ENCODE data around the gene PHOSPHO2. TPM values are rescaled to one million over a fixed set of nuclear protein-coding genes. Genes with fewer than 3 reads are reported as not detected.
"Not testable (repeated sequence)": the region's sequence is repeated elsewhere in the genome, so short reads cannot be mapped to it uniquely, and the experiment has no call there.

The PHOSPHO2 gene
- total and polyA plus RNA-seq, 4 experiments from 2014 or later = 2.9 to 7.4 (median 7.2) TPM

DNA sequence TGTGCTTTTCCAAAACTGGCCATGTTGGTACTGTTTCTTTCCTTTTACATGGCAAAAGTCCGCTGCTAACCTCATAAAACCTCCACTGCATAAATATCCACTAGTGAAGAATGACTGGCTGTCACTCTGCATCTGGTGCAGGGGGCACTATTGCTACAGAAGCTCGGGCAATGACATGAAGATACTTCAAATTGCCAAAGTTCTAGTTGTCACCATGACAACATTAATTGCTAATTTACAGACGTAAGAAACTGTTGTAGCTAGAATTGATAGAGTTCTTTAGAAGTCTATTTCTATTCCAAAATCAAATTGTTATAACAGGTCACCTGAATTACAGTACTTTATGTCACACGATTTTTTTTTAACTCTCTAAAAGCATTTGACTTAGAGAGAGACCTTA lies 909 bp upstream of the PHOSPHO2 start:
- Mint-ChIP-seq H3K36me3 (peaks cover 11 to 20% of the 10 kb centered on the region in 2 donors), H3K4me3 (peak overlapping the region; percentile 88 to 96 (median 92)), H3K27me3 (peaks cover 7 to 8% of the 10 kb centered on the region in 2 donors), H3K27ac (peak overlapping the region; percentile 93 to 100 (median 99)), H3K4me1 (peaks cover 12 to 21% (median 16%) of the 10 kb centered on the region in 4 donors), H3K9me3 (peaks cover 5 to 24% (median 17%) of the 10 kb centered on the region in 8 donors)
- CTCF ChIA-PET (ENCODE audit: partially characterized antibody) = interaction anchor here (0.6 to 0.9 kb wide), 2 partner anchors 30 to 131 kb away, joined by 3 read pairs; partner anchors contain the start of gene METTL5
- POLR2A ChIA-PET (ENCODE audit: partially characterized antibody) = interaction anchor here (0.9 to 2.8 kb wide), 4 partner anchors 105 to 170 kb away, joined by 3 to 10 read pairs (median 6); partner anchors contain the start of genes PPIG and SSB
- no peaks in the 10 kb centered on the region for H3K9me3 ChIP-seq (ENCODE audit: control insufficient read depth in 1 of 2, low read length in 2 of 2)
- H3K4me1 ChIP-seq (ENCODE audit: insufficient read depth, low read length) = peaks cover 15% of the 10 kb centered on the region
- intact Hi-C loops (cut with micrococcal nuclease) = loop anchor here (10.0 kb wide), 1 partner anchor 1241 kb away; no protein-coding TSS in a partner anchor
- H3K27me3 ChIP-seq (ENCODE audit: insufficient read depth, low read length) = no peaks in the 10 kb centered on the region
- H3K36me3 ChIP-seq (ENCODE audit: insufficient read depth, low read length) = no peaks in the 10 kb centered on the region
- H3K4me3 ChIP-seq (ENCODE audit: low read length in 2 of 2) = no peak overlapping the region
- peak overlapping the region; percentile 72 for H3K27ac ChIP-seq (ENCODE audit: low read depth, low read length)
- DNase-seq = peak; percentile 24 to 44 (median 28)

DNA sequence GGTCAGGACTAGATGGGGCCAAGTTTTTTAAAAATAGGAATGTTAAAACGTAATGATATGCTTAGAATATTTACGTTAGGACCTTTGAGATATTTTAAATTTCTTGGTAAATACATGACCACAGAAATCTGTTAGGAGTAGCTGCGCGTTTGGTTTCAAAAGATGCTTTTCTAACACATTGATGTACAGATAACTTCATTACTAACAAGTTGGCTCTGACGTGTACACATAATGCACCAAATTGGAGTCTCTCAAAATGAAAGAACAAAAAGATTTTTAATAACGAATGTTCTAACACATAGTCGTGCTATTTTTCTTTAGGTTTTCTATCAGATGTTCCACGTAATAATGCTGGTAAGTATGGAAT lies 608 bp downstream of the PHOSPHO2 start:
- Histone ChIP-seq H3K4me1 (ENCODE audit: insufficient read depth, low read length) (peaks cover 15% of the 10 kb centered on the region), H3K9me3 (ENCODE audit: control insufficient read depth in 1 of 2, low read length in 2 of 2) (no peaks in the 10 kb centered on the region), H3K27ac (ENCODE audit: low read depth, low read length) (peak overlapping the region; percentile 72), H3K27me3 (ENCODE audit: insufficient read depth, low read length) (no peaks in the 10 kb centered on the region), H3K4me3 (ENCODE audit: low read length in 2 of 2) (peak overlapping the region; percentile 37 to 69), H3K36me3 (ENCODE audit: insufficient read depth, low read length) (no peaks in the 10 kb centered on the region)
- no peak for DNase-seq
- intact Hi-C loops (cut with micrococcal nuclease) = loop anchor here (1.0 to 10.0 kb wide), 5 partner anchors 103 to 1240 kb away; partner anchors contain the start of genes FASTKD1, PPIG, SSB and UBR3
- peaks cover 5 to 8% of the 10 kb centered on the region in 2 donors for H3K27me3 Mint-ChIP-seq
- ChIA-PET CTCF (ENCODE audit: partially characterized antibody) (no interaction called here), POLR2A (ENCODE audit: partially characterized antibody) (interaction anchor here (0.8 to 2.8 kb wide), 6 partner anchors 8 to 133 kb away, joined by 3 to 10 read pairs (median 4); partner anchors contain the start of genes PPIG, SSB and UBR3)
- peaks cover 12 to 21% (median 18%) of the 10 kb centered on the region in 4 donors for H3K4me1 Mint-ChIP-seq
- H3K9me3 Mint-ChIP-seq = peaks cover 2 to 20% (median 11%) of the 10 kb centered on the region in 8 donors
- H3K27ac Mint-ChIP-seq = peak overlapping the region; percentile 93 to 100 (median 99)
- H3K4me3 Mint-ChIP-seq = peak overlapping the region; percentile 88 to 96 (median 92)
- H3K36me3 Mint-ChIP-seq = peaks cover 16 to 31% of the 10 kb centered on the region in 2 donors

DNA sequence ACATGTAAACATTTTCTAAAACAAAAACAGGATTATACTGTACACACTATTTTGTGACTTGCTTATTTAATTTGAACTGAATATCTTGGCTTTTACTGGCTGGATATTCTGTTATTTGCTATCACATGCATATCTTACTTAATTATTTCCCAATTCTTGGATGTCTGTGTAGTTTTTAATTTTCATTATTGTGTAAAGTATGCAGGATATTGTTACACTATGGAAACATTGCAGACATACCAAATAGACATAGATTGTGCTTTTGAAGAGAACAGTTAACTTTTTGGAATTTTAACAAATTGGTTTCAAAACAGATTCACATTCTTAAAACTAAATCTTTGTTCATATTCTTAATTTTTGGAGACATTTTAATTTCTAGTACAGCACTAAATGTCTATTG lies 2.1 kb downstream of the PHOSPHO2 start:
- H3K27me3 Mint-ChIP-seq = peaks cover 2 to 8% of the 10 kb centered on the region in 2 donors
- H3K36me3 Mint-ChIP-seq = peaks cover 24 to 34% of the 10 kb centered on the region in 2 donors
- no peaks in the 10 kb centered on the region for H3K36me3 ChIP-seq (ENCODE audit: insufficient read depth, low read length)
- peaks cover 15% of the 10 kb centered on the region for H3K4me1 ChIP-seq (ENCODE audit: insufficient read depth, low read length)
- H3K9me3 Mint-ChIP-seq = peaks cover 0 to 12% (median 3%) of the 10 kb centered on the region in 8 donors
- H3K9me3 ChIP-seq (ENCODE audit: control insufficient read depth in 1 of 2, low read length in 2 of 2) = no peaks in the 10 kb centered on the region
- H3K27ac Mint-ChIP-seq = no peak overlapping the region
- ChIA-PET POLR2A (ENCODE audit: partially characterized antibody) (no interaction called here), CTCF (ENCODE audit: partially characterized antibody) (no interaction called here)
- H3K4me3 ChIP-seq (ENCODE audit: low read length in 2 of 2) = no peak overlapping the region
- intact Hi-C loops (cut with micrococcal nuclease) = loop anchor here (10.0 kb wide), 1 partner anchor 1238 kb away; no protein-coding TSS in a partner anchor
- H3K4me3 Mint-ChIP-seq = no peak overlapping the region
- peaks cover 12 to 21% (median 18%) of the 10 kb centered on the region in 4 donors for H3K4me1 Mint-ChIP-seq
- H3K27me3 ChIP-seq (ENCODE audit: insufficient read depth, low read length) = no peaks in the 10 kb centered on the region
- no peak for DNase-seq
- H3K27ac ChIP-seq (ENCODE audit: low read depth, low read length) = no peak overlapping the region

DNA sequence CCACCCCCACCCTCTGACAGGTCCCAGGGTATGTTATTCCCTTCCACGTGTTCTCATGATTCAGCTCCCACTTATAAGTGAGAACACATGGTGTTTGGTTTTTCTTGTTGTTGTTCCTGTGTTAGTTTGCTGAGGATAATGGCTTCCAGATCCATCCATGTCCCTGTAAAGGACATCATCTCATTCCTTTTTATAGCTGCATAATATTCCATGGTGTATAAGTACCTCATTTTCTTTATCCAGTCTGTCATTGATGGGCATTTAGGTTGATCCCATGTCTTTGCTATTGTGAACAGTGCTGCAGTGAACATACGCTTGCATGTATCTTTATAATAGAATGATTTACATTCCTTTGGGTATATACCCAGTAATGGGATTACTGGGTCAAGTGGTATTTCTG lies 4.9 kb downstream of the PHOSPHO2 start:
- H3K27ac Mint-ChIP-seq; DNase-seq; POLR2A ChIA-PET (ENCODE audit: partially characterized antibody); CTCF ChIA-PET (ENCODE audit: partially characterized antibody); H3K27me3 Mint-ChIP-seq; H3K27ac ChIP-seq (ENCODE audit: low read depth, low read length); H3K4me1 ChIP-seq (ENCODE audit: insufficient read depth, low read length); H3K4me3 ChIP-seq (ENCODE audit: low read length in 2 of 2); H3K9me3 Mint-ChIP-seq; H3K27me3 ChIP-seq (ENCODE audit: insufficient read depth, low read length); H3K9me3 ChIP-seq (ENCODE audit: control insufficient read depth in 1 of 2, low read length in 2 of 2); H3K4me3 Mint-ChIP-seq; H3K36me3 ChIP-seq (ENCODE audit: insufficient read depth, low read length): not testable (repeated sequence)
- peaks cover 4 to 10% (median 10%) of the 10 kb centered on the region in 4 donors for H3K4me1 Mint-ChIP-seq
- peaks cover 31 to 34% of the 10 kb centered on the region in 2 donors for H3K36me3 Mint-ChIP-seq
- intact Hi-C loops (cut with micrococcal nuclease) = loop anchor here (10.0 kb wide), 1 partner anchor 1236 kb away; no protein-coding TSS in a partner anchor

DNA sequence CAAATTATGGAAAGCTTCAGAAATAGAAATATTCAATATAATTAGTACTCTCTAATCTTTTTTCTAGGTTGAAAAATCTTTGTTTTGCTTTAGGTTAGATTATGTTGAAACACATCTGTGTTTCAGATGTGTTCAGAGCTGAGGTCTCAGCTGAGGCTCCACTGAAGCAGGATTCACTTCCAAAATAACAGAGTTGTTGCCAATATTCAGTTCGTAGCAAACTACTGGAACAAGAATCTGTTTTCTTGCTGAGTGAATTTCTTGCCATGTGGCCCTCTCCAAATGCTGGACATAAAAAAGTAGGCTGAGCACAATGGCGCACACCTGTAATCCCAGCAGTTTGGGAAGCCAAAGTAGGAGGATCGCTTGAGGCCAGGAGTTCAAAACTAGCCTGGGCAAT lies 8.7 kb downstream of the PHOSPHO2 start:
- Mint-ChIP-seq H3K27ac (no peak overlapping the region), H3K27me3 (no peaks in the 10 kb centered on the region), H3K36me3 (peaks cover 22 to 28% of the 10 kb centered on the region in 2 donors), H3K4me3 (no peak overlapping the region), H3K4me1 (peaks cover 0 to 4% (median 0%) of the 10 kb centered on the region in 4 donors), H3K9me3 (no peaks in the 10 kb centered on the region)
- H3K9me3 ChIP-seq (ENCODE audit: control insufficient read depth in 1 of 2, low read length in 2 of 2) = no peaks in the 10 kb centered on the region
- no peak for DNase-seq
- H3K27ac ChIP-seq (ENCODE audit: low read depth, low read length) = no peak overlapping the region
- H3K36me3 ChIP-seq (ENCODE audit: insufficient read depth, low read length) = no peaks in the 10 kb centered on the region
- no peak overlapping the region for H3K4me3 ChIP-seq (ENCODE audit: low read length in 2 of 2)
- H3K27me3 ChIP-seq (ENCODE audit: insufficient read depth, low read length) = no peaks in the 10 kb centered on the region
- intact Hi-C loops (cut with micrococcal nuclease) = no loop called here
- CTCF ChIA-PET (ENCODE audit: partially characterized antibody) = no interaction called here
- no peaks in the 10 kb centered on the region for H3K4me1 ChIP-seq (ENCODE audit: insufficient read depth, low read length)
- POLR2A ChIA-PET (ENCODE audit: partially characterized antibody) = interaction anchor here (0.9 kb wide), 1 partner anchor 8 kb away, joined by 3 read pairs; the partner anchor contains the start of genes CFAP210 and PHOSPHO2

DNA sequence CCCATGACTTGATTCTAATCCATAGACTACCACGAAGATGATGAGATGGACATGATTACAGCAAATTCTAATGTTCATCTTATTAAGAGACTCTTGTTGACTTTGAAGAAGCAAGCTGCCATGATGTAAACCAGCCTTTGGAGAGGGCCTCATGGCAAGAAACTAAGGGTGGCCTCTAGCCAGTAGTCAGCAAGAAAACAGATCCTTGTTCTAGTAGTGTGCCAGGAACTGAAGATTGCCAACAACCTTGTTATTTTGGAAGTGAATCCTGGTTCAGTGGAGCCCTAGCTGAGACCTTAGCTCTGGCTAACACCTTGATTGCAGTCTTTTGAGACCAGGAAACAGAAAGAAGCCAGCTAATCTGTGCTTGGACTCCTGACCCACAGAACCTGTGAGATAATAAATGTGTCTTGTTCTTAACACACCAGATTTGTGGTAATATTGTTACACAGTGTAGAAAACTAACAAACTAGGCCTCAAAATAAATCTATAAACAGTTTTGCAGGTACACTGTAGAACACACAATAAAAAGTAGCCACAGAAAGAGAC lies 10.0 kb downstream of the PHOSPHO2 start:
- no peak overlapping the region for H3K27ac ChIP-seq (ENCODE audit: low read depth, low read length)
- Mint-ChIP-seq H3K36me3 (peaks cover 17 to 24% of the 10 kb centered on the region in 2 donors), H3K27ac (peak overlapping the region in 1 of 7 donors; percentile 13), H3K4me1 (peaks cover 0 to 4% (median 0%) of the 10 kb centered on the region in 4 donors), H3K4me3 (no peak overlapping the region), H3K27me3 (no peaks in the 10 kb centered on the region), H3K9me3 (no peaks in the 10 kb centered on the region)
- ChIA-PET POLR2A (ENCODE audit: partially characterized antibody) (no interaction called here), CTCF (ENCODE audit: partially characterized antibody) (no interaction called here)
- no peaks in the 10 kb centered on the region for H3K9me3 ChIP-seq (ENCODE audit: control insufficient read depth in 1 of 2, low read length in 2 of 2)
- no peak for DNase-seq
- H3K4me1 ChIP-seq (ENCODE audit: insufficient read depth, low read length) = no peaks in the 10 kb centered on the region
- H3K4me3 ChIP-seq (ENCODE audit: low read length in 2 of 2) = no peak overlapping the region
- intact Hi-C loops (cut with micrococcal nuclease) = no loop called here
- H3K27me3 ChIP-seq (ENCODE audit: insufficient read depth, low read length) = no peaks in the 10 kb centered on the region
- no peaks in the 10 kb centered on the region for H3K36me3 ChIP-seq (ENCODE audit: insufficient read depth, low read length)

DNA sequence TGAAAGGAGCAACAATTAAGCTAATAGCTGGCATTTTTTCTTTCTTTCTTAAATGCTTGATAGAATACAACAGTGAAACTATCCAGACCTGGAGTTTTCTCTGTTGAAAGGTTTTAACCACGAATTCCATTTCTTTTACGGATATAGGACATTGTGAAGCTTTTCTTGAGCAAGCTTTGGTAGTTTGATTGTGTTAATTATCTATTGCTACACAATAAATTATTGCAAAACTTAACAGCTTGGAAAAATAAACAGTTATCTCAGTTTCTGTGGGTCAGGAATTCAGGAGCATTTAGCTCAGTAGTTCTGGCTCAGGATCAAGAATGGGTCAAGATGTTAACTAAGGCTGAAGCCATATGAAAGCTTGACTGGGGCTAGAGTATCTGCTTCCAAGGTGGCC lies 11.7 kb downstream of the PHOSPHO2 start:
- Histone ChIP-seq H3K9me3 (ENCODE audit: control insufficient read depth in 1 of 2, low read length in 2 of 2) (no peaks in the 10 kb centered on the region), H3K4me1 (ENCODE audit: insufficient read depth, low read length) (no peaks in the 10 kb centered on the region), H3K4me3 (ENCODE audit: low read length in 2 of 2) (no peak overlapping the region), H3K27ac (ENCODE audit: low read depth, low read length) (no peak overlapping the region), H3K27me3 (ENCODE audit: insufficient read depth, low read length) (no peaks in the 10 kb centered on the region), H3K36me3 (ENCODE audit: insufficient read depth, low read length) (no peaks in the 10 kb centered on the region)
- Mint-ChIP-seq H3K27ac (no peak overlapping the region), H3K4me3 (no peak overlapping the region), H3K36me3 (peaks cover 6 to 14% of the 10 kb centered on the region in 2 donors), H3K27me3 (no peaks in the 10 kb centered on the region), H3K4me1 (no peaks in the 10 kb centered on the region), H3K9me3 (no peaks in the 10 kb centered on the region)
- intact Hi-C loops (cut with micrococcal nuclease) = no loop called here
- no peak for DNase-seq
- CTCF ChIA-PET (ENCODE audit: partially characterized antibody) = no interaction called here
- POLR2A ChIA-PET (ENCODE audit: partially characterized antibody) = no interaction called here
